K562 (cell line): ENCODE results near the gene FITM2. TPM values are rescaled to one million over a fixed set of nuclear protein-coding genes. Genes with fewer than 3 reads are reported as not detected.

Experiments used
- ATAC-seq: fragments of 200-7000 bp; cut with Tn5 transposase; 3 replicates; pipeline ENCODE4 v1.9.1; 2020; ENCODE audit warnings: moderate library complexity
- BruUV-seq: library from RNA; stranded (reverse); fragments of 400-500 nt; replicated peaks from 2 replicates; lab custom pipeline; 2021; lab: Mats Ljungman, UMichigan
- CTCF ChIA-PET: fragments of 300-600 bp; formaldehyde crosslinking; extraction: SDS; loops from one replicate; lab custom pipeline; 2021; ENCODE audit warnings: low intra/inter-chr PET ratio; lab: Yijun Ruan, JAX
- POLR2A ChIA-PET: fragments of 300-600, 350-650 bp; sonication (Branson Sonifier 250); formaldehyde crosslinking; extraction: SDS; loops from one replicate; lab custom pipeline; 2021; ENCODE audit warnings: antibody characterized with exemption, inconsistent platforms; lab: Yijun Ruan, JAX
- DNase-seq, 4 experiments: peaks; one replicate each; pipeline versions ENCODE4 v3.0.0 to v3.0.0-alpha.2; 2011 to 2018; ENCODE audit warnings: low spot score in 3 of 4, mixed read lengths in 3 of 4; ENCODE audit errors: extremely low read depth in 1 of 4
- FAIRE-seq: peaks from 2 replicates; lab custom pipeline; 2011; peaks lifted over from hg19 to GRCh38; lab: Jason Lieb, UNC
- H2AFZ ChIP-seq: 2 replicates; pipeline ENCODE4 v1.6.0; 2011; ENCODE audit warnings: low read depth, low read length, control low read depth, inconsistent platforms
- H3K27ac ChIP-seq: fragments of 200-600 bp; 3 replicates; pipeline ENCODE4 v1.8.0; 2011; ENCODE audit warnings: low read depth, mild to moderate bottlenecking, control low read depth, inconsistent platforms, low read length, moderate library complexity, mixed read lengths; ENCODE audit errors: extremely low read depth
- H3K27me3 ChIP-seq, 2 experiments: fragments of 300-600 bp in 1 of 2; 2 replicates in 1 of 2; 3 replicates in 1 of 2; pipeline versions ENCODE4 v1.6.0 to v1.8.0; 2011; ENCODE audit warnings: inconsistent platforms in 2 of 2, low read length in 2 of 2, mild to moderate bottlenecking in 1 of 2, mixed read lengths in 1 of 2, moderate library complexity in 1 of 2; ENCODE audit not compliant: control insufficient read depth in 2 of 2, insufficient read depth in 2 of 2
- H3K36me3 ChIP-seq: fragments of 300-600 bp; 3 replicates; pipeline ENCODE4 v1.8.0; 2011; ENCODE audit warnings: mild to moderate bottlenecking, low read length, inconsistent platforms; ENCODE audit not compliant: control insufficient read depth, insufficient read depth
- H3K4me1 ChIP-seq, 2 experiments: fragments of 200-600 bp in 1 of 2; replicated peaks in 1 of 2; 2 replicates in 1 of 2; 3 replicates in 1 of 2; pipeline versions ENCODE4 v1.5.1 to v1.8.0; 2011; ENCODE audit warnings: inconsistent platforms in 2 of 2, low read length in 2 of 2, mild to moderate bottlenecking in 1 of 2, mixed read lengths in 1 of 2, moderate library complexity in 1 of 2; ENCODE audit not compliant: control insufficient read depth in 2 of 2, insufficient read depth in 2 of 2
- H3K4me2 ChIP-seq: 2 replicates; pipeline ENCODE4 v1.6.1; 2011; ENCODE audit warnings: low read length, control low read depth, inconsistent platforms, mixed read lengths; ENCODE audit not compliant: insufficient read depth
- H3K4me3 ChIP-seq: fragments of 200-600 bp; sonication (generic), shearing (Covaris generic); 2 replicates; pipeline ENCODE4 v1.5.1; 2016; ENCODE audit warnings: control low read depth, inconsistent platforms
- H3K79me2 ChIP-seq: fragments of 200-600 bp; 3 replicates; pipeline ENCODE4 v1.8.0; 2011; ENCODE audit warnings: low read length, inconsistent platforms; ENCODE audit not compliant: control insufficient read depth, insufficient read depth
- H3K9ac ChIP-seq, 2 experiments: 2 replicates each; pipeline versions ENCODE4 v1.6.0 to v1.6.1; 2011; ENCODE audit warnings: low read depth in 2 of 2, low read length in 2 of 2, control low read depth in 1 of 2, inconsistent platforms in 1 of 2, mild to moderate bottlenecking in 1 of 2, mixed read lengths in 1 of 2; ENCODE audit not compliant: insufficient read depth in 1 of 2
- H3K9me1 ChIP-seq: one replicate; pipeline ENCODE4 v1.6.0; 2011; ENCODE audit warnings: inconsistent platforms, mild to moderate bottlenecking, low read length, moderate library complexity; ENCODE audit not compliant: control insufficient read depth, insufficient read depth
- H3K9me3 ChIP-seq: replicated peaks from 2 replicates; pipeline ENCODE4 v1.5.1; 2011; ENCODE audit warnings: low read depth, low read length, inconsistent platforms; ENCODE audit not compliant: control insufficient read depth, insufficient read depth
- H4K20me1 ChIP-seq: replicated peaks from 2 replicates; pipeline ENCODE4 v1.6.1; 2011; ENCODE audit warnings: low read length, inconsistent platforms, mixed read lengths; ENCODE audit not compliant: control insufficient read depth, insufficient read depth
- CTCF ChIP-seq, 3 experiments: IDR thresholded peaks in 2 of 3; conservative IDR thresholded peaks in 1 of 3; 2 replicates each; pipeline ENCODE4 v1.5.1; 2011 to 2012; ENCODE audit warnings: low read length in 3 of 3, mild to moderate bottlenecking in 3 of 3, control low read depth in 2 of 3, improper control_type of control experiment in 1 of 3, inconsistent platforms in 1 of 3, low read depth in 1 of 3, mixed read lengths in 1 of 3, moderate library complexity in 1 of 3; ENCODE audit not compliant: insufficient read depth in 2 of 3
- EWSR1 ChIP-seq: fragments of 450-650 bp; IDR thresholded peaks from 2 replicates; pipeline ENCODE4 v1.6.1; 2018; ENCODE audit warnings: borderline replicate concordance, mild to moderate bottlenecking, low read depth, moderate library complexity; ENCODE audit not compliant: partially characterized antibody
- RAD21 ChIP-seq, 2 experiments: fragments of 250-450 bp in 1 of 2; fragments of 450-650 bp in 1 of 2; sonication (Bioruptor Pico) in 1 of 2; formaldehyde crosslinking in 1 of 2; IDR thresholded peaks in 1 of 2; conservative IDR thresholded peaks in 1 of 2; 2 replicates each; pipeline versions ENCODE4 v1.4.0 to v1.8.0; 2020 to 2022; ENCODE audit warnings: mild to moderate bottlenecking in 2 of 2, moderate library complexity in 1 of 2
- RBM17 ChIP-seq: fragments of 200-400 bp; formaldehyde crosslinking; IDR thresholded peaks from 2 replicates; pipeline ENCODE4 v1.6.1; 2017; ENCODE audit warnings: low read depth, mild to moderate bottlenecking, low read length, borderline replicate concordance
- ZNF511 ChIP-seq: sonication (generic); formaldehyde crosslinking; IDR thresholded peaks from 2 replicates; pipeline ENCODE4 v1.8.0; 2022; ENCODE audit warnings: mild to moderate bottlenecking, missing genetic modification reagents
- WGBS: fragments of 100-300 bp; shearing (Covaris generic); methylation state at CpG from one replicate; pipeline ENCODE4 v1.1.6; 2016; ENCODE audit warnings: low coverage, mixed read lengths; ENCODE audit not compliant: insufficient coverage; ENCODE audit errors: missing lambda C conversion rate; 5-methylcytosine and 5-hydroxymethylcytosine counted together
- in situ Hi-C: fragments of 300-500 bp; cut with MboI; formaldehyde crosslinking; loops from 4 replicates; pipeline ENCODE4 v1.15.0; 2018; ENCODE audit warnings: inconsistent platforms, mixed read lengths
- intact Hi-C: fragments of 100-400 bp; cut with micrococcal nuclease; formaldehyde crosslinking; loops from 2 replicates; pipeline ENCODE4 v1.14.2; 2022
- polyA plus RNA-seq, 8 experiments: library from polyadenylated mRNA; depleted of rRNA in 4 of 8; stranded (reverse) in 5 of 8; unstranded in 3 of 8; fragments of >200 nt; fragmentation: Nextera tagmentation in 2 of 8; fragmentation: Illumina TruSeq in 1 of 8; extraction: Ambion mirVana in 2 of 8; extraction: Trizol in 1 of 8; gene quantifications; 2 replicates each; pipeline versions ENCODE4 v1.2.1 to v1.2.3, GENCODE V29; 2011 to 2014; ENCODE audit warnings: inconsistent platforms in 1 of 8, missing spikeins in 1 of 8
- total RNA-seq, 7 experiments: library from RNA; depleted of rRNA in 6 of 7; stranded (reverse); fragments of >200 nt in 6 of 7; fragmentation: Illumina TruSeq in 2 of 7; extraction: Trizol in 2 of 7; gene quantifications; 2 replicates each; pipeline versions ENCODE4 v1.2.1 to v1.2.3, GENCODE V29; 2011 to 2021; ENCODE audit warnings: low replicate concordance in 1 of 7

Gene FITM2
- total and polyA plus RNA-seq, 9 of the 15 experiments (the other 6 are each of a cell fraction or from before 2014, with no cell fraction given): 0.64 to 2.8 (median 1.8) TPM

DNA sequence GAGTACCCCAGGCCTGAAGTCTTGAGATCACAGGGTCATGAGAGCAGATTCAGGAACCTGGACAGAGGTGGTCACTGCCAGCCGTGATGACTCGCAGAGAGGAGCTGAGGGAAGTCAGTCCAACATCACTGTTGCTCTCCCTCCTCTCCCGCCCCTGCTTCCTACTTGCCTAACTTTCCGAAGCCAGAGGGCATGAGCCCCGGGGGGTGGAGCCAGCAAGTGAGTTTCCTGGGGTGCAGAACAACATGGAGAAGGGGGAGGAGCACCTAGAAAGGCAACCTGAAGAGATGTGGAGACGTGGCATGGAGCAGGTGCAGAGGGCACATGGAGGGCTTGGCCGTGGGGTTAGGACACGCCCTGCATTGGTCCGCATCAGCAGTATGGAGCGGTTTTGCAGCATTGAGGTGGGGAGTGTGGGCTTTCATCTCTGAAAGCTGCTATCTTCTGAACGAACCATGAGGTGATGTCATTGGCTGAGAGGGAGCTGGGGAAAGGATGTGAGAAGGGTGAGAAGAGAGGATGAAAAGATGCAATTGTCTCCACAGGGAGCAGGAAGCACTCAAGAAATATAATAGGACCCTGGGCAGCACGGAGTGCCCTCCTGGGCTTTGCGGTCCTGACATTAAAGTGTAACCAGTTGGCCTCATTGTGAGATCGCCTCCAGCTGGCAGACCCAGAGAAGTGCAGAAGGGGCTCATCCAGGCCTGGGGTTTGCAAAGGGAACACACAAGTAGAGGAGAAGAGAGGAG, 38.9 kb downstream of the FITM2 start:
- Histone ChIP-seq H3K4me2 (no peak overlapping the region), H3K36me3 (no peaks in the 10 kb centered on the region), H3K9me1 (peaks cover 5% of the 10 kb centered on the region), H3K79me2 (no peaks in the 10 kb centered on the region), H3K27me3 (peaks cover 43 to 70% of the 10 kb centered on the region in 2 experiments), H3K9me3 (no peaks in the 10 kb centered on the region), H3K9ac (no peak overlapping the region), H4K20me1 (peaks cover 9% of the 10 kb centered on the region), H2AFZ (no peak overlapping the region), H3K4me1 (no peaks in the 10 kb centered on the region), H3K27ac (no peak overlapping the region), H3K4me3 (no peak overlapping the region)
- under 1% methylated on average over 14 of the region's 14 CpGs for WGBS
- in situ Hi-C loops: no loop called here
- CTCF ChIA-PET: interaction anchor here (1.1 kb wide), 1 partner anchor 57 kb away, joined by 5 read pairs; no protein-coding TSS in a partner anchor
- no peak for FAIRE-seq
- TF ChIP-seq RBM17: no peak
- peak; percentile 24 to 61 (median 44); a peak in 5 of 6 replicates for TF ChIP-seq CTCF (IDR thresholded peaks at IDR 0.05 in 2 of 3, conservative IDR thresholded peaks at IDR 0.05 in 1 of 3; ENCODE audit: insufficient read depth in 2 of 3, low read depth in 1 of 3, low read length in 3 of 3)
- TF ChIP-seq RAD21 (CRISPR knock-in tag; conservative IDR thresholded peaks at IDR 0.05 in 1 of 2, IDR thresholded peaks at IDR 0.05 in 1 of 2): peak in 1 of 2 experiments; percentile 14; a peak in 1 of 4 replicates
- no peak for TF ChIP-seq ZNF511
- TF ChIP-seq EWSR1: no peak
- intact Hi-C loops: no loop called here
- POLR2A ChIA-PET: interaction anchor here (0.6 kb wide), 1 partner anchor 204 kb away, joined by 3 read pairs; no protein-coding TSS in a partner anchor
- no TSS peak for BruUV-seq
- ATAC-seq: peak; percentile 67
- peak in 3 of 4 experiments; percentile 15 to 20 (median 20) for DNase-seq
